HG03571 (cell line): ENCODE results near the gene BCOR.

Experiments
- ATAC-seq: cut with Tn5 transposase; IDR thresholded peaks from one replicate; pipeline ENCODE4 v1.9.1; 2021; ENCODE audit not compliant: unreplicated experiment

The BCOR gene

DNA sequence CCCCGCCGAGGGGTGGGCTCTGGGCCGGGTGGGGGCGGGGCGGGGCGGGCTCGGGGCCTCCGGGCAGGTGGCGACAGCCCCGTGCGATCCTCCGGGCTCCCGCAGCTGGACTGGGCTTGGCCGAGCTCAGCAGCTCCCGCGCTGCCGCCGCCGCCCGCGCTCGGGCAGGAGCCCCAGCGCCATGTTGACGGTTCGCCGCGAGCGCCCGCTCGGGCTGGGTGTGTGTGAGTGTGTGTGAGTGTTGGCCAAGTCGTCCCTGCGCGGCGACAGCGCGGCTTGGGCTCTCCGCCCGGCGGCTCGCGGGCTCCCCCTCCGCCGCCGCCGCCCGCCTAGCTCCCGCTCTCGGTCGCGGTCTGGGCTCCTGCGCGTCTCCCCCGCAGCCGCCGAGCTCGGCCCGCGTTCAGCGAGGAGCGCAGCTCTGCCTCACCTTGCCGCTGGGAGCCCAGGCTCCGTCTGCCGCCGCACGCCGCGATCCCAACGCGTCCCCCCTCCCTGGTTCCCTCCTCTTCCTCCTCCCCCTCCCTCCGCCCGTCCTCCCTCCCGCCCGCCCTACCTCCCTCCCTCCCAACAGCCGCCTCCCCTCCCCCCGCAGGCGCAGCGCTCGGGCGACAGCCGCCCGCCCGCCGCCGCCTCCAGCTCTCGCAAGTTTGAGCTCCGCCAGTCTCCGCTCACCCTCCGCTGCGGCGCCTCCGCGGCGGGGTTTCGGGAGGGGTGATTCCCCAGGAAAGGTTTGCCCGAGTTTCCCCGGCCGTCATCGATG is at the start of gene BCOR:
Gene BCOR, minus strand, starts transcription at position 455 of the 760 bp plus-strand sequence. CDS start 20,029 bp downstream, outside the sequence.
- no peak for ATAC-seq

DNA sequence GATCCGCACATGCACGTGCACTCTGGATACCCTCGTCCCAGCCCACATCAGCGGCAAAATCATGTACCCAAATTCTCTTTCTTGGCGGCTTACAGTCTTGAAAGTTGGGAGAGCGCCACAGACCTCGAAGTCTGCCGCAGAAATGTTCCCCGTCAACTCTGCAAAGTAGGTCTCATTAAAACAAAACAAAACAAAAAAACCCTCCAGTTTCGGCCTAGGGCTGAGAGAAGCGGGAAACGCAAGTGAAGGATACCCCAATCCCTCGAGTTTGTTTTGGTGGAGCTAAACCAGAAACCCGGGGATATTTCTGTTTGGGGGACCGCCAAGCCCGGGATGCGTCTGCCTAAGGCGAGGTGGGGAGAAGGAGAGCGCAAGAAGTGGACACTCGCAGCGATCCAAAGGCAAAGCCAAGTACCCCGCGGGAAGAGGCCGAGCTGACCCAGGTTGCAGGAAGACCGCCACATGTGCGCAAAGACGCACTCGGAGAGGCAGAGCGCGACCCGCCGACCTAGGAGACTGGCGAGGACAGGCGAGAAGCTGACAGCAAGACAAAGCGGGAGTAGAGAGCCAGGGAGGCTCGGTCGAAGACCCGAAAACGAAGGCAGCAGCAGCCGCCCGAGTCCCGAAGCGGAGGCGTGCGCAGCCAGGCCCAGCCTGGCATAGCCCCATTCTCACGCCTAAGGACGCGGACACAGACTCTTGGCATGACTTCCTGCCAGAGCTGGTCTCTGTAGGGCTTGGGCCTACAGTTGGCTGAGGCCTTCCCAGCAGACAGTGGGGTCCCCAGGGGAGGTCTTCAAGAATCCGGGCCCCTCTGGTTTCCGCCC is 49.6 kb upstream of the BCOR start:
- no peak for ATAC-seq

DNA sequence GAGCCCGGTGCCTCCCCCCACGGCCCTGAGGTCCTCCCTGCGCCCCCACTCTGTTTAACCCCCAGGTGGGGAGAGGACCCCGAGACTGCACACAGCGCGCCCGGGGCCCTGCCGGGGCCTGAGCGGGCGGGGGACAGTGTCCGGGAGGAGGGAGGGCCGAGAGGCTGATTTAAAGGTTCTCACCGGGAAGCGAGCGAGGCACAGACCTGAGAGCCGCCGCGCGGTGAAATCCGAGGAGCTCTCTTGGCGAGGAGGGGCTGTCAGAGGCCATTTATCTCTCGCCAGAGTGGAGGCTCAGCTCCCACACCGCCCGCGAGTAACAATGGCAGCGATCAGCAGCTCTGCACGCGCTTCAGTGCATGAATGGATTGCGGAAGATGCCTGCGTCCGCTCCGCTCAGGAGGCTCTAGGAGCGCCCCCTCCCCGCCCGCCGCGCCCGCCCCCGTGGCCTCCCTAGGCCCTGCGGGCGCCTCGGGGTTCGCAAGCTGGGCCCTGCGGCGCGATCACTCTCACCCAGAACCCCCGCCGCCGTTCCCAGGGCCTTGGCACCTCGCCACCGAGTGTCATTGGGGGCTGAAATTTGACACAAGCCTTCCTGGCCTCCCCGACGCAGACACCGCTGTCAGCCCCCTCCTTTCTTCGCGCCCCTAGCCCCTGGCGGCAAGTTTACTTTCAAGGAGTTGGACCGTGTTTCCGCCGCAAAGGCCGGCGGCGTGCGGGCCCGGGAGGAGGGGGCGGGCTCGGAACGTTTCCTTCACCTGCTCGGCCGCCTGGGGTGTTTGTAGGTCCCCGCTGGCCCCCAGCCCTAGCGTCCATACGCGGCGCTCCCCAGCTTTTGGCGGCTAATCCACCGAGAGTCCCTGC is 48.7 kb upstream of the BCOR start:
- no peak for ATAC-seq

DNA sequence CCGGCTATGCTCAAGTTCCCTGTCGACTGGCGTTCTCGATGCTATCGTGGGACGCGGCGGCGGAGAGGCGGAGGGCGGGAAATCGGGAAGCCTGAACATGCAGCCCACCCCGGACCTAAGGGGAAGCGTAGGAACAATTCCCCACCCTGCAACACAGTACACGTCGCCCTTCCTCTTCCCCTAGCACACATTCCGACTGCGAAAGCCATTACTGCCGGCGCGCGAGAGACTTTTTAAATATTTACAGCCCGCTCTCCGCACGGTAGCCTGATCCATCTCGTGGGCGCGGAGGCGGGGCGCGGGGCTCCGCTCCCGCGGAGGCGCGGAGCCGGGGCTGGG is 48.1 kb upstream of the BCOR start:
- no peak for ATAC-seq

DNA sequence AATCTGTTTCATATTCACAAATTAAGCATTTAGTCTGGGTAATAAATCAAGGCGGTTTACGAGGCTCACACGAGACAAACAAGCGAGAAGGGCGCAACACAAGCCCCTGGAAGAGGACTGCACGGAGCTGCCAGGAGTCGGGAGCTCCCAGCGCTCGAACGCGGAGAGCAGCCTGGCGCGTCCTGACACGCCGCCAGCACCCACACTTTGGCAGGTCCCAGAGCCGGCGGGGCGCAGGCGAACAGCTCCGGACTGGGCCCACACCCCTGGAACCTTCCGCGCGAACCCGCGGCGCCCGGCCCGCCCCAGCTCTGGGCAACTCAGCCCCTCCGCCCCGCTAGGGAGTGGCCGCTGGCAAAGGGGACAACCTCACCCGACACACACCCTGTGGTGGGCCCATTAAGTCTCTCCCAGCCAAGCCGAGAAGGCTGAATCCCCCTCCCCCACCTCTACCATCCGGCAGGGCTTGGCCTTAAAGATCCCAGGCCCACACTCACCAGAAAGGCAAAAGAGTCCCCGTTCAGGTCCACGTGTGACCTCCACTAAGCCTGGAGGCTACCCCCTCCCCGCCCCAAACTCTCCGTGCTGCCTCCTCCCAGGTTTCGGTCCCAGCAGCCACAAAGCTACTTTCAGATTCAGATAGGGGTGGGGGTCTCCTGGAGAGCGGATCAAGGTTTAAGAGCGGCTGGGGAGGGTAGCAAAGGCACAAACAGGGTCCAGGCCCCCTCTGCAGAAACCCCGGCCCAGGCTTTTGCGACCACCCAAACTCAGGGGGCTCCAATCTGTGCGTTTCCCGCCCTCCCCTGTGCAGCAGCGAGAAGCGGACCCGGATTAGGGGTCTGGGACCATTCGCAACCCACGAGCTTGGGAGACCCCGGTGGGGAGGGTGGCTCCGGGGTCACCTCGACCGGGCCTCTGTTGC is 47.5 kb upstream of the BCOR start:
- no peak for ATAC-seq

DNA sequence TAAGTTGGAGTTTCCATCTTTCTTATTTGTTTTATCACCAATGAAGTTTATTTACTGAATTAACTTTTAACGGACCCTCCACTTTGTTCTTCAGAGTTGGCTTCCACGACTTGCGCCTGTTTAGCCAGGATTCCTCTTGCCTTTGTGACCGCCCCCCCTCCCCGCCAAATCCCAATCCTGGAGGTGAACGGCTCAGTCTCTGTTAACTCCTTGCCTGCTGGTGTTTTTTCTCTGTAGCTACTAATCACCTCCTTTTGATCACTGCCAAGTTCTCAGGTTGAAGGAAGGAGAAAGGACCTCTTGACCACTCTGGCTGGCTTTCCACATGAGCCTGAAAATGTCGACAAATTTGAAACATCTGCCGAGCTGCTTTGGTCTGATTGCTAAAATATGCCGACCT is 46.8 kb upstream of the BCOR start:
- no peak for ATAC-seq

DNA sequence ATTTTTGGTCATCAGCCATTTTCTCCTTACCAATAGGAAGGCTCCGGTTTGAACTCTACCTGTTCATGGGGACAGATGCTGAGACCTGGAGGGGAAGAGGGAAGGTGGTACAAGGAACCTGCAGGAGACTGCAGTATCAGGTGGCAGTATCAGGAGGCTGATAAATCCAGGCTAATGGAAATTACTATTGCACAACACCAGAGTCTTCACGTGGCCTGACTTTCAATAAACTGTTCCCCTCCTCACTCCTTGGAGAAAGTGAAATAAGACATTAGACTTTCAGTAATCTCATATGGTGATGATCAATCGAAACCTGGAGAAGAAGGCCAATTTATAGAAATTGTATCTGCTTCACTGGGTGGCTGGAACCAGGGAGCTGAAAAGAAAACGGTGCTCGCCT is 46.2 kb upstream of the BCOR start:
- no peak for ATAC-seq

DNA sequence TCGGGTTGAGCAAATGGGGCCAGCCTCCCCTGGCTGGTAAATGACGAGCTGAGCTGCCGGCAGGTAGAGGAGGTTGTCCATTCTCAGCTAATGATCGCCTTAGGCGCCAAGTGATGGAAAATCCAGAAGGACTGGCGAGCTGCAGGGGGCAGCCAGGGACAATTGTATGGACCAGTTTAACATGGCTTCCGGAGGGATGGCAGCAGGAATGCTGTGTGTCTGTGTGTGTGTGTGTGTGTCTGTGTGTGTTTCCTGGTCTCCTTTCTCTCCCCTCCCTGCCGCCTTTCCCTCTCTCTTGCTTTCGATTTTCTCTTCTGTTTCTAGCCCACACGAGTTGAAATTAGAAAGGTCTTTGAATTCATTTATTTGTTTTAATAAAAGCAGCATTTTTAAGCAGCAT is 45.2 kb upstream of the BCOR start:
- no peak for ATAC-seq

DNA sequence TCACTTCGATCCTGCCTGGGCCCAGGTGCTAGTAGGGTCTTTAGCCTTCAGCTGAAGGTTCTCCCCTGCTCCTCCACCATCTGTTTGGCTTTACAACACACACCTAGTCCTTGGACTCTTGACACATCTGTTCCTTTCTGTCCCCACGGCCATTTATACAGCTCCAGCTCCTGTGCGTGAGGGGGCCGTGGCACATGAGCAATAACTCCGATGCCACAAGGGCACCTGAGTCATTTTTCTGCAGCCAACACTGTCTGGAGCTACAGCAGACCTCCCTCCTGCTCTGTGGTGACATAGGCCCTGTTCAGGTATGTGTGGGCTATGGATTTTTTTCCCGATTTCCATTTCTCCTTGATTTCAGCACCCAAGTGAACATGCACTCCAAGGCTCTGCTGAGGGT is 44.7 kb upstream of the BCOR start:
- ATAC-seq: no peak

DNA sequence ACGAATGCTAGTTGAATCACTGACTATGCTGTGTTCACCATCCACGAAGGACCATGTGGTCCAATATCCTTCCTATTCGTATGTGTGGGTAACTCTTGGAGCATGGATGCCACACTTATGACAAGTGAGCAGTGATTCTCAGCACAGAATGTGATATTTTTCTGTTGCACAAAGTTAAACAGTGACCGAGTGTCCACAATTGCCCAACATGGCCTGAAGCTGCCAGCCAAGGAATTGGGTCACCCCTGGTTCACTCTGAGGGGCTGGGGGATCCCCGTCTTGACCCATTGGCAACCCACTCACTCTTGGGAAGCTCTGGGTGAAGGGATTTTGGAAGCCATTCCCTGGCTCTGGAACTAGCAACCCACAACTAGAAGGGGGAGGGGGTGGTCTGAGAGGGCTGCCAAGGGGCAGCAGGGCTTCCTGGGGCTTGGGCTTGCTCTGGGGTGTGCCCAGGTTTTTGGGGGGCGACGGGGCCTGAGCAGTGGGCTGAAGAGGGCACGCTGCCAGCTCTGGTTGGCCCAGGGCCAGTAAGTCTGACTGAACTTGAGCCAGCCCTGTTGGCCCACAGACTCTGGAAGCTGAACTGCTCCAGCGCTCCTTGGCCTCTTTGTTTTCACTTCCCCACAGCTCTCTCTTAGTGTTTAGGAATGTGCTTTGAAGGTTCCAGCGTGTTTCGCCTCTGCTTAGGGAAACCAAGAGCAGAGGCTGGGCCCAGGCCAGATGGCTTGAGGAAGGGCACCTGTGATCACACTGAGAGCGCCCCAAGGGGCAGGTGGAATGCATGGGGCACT is 43.1 kb upstream of the BCOR start:
- ATAC-seq: no peak

DNA sequence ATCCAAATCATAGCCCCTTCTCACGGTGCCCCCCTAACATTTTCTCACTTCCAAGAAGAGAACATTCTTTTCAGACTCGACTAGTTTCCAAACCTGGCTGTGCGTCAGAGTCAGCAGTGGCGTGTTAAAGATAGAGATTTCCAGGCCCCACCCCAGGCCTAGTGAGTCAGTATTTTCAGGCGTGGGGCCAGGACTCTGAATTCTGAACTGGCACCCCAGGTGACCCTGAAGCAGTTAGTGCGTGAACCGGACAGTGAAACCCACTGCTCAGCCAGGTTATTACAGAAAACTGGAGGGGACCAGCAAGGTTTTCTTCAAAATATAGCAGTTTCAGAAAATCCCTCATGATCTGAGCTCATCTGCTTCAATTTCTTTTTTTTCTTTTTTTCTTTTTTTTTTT is 35.0 kb upstream of the BCOR start:
- no peak for ATAC-seq

DNA sequence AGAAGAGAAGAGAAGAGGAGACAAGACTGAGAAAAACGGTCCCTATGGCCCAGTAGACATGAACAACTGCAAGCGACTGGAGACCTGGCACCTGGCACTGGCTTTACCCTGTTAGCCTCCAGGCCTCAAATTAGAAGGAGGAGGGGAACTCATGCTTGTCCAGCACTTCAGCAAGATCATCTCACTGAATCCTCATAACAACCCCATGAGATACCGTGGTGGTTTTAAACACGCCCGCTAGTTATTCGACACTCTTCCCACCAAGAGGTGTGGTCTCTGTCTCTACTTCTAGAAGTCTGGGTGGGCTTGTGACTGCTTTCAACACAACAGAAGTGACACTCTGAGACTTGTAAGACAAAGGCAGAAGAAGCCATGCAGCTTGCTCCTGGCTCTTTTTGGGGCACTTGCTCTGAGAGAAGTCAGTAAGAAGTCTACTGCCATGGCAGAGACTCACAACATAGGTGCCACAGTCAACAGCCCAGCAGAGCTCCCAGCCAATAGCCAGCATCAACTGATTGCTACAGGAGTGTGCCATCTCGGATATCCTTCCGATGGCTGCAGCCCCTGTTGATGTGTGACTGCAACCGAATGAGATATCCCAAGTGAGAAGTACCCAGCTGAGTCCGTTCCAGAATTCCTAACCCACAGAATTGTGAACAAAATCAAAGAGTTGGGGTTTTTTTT is 34.0 kb upstream of the BCOR start:
- no peak for ATAC-seq

DNA sequence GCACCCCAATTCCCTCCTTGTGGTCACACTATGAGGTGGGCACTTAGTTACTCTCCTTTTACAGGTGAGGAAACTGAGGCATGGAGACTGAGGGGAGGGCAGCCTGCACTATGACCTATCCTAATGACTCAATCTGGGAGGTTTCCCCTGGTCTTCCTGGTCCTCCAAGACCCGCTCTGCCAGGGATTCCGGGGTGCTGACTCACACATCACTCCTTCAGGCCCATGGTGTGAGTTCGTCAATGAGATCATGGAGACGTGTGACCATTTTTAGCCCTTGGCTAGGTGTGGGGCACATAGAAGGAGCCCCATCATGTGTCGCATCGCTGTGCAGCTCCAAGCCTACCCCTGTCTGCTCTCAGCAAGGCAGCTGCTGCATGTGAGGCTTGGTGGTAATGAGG is 32.4 kb upstream of the BCOR start:
- ATAC-seq: no peak

DNA sequence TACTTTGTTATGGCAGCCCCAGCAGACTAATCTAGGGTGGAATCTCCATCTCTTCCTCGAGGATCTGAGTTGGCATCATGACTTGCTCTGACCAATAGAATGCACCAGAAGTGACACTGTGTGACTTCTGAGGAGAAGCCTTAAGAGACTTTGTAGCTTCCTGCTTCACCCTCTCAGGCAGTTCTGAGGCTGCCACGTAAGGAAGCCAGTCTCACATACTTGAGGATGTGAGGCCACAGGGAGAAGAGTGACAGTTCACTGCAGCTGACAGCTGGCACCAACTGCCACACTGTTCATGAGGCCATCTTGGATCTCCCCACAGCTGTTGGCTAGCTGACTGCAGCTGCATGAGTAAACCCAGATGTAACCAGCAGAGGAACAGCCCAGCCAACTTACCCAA is 29.3 kb upstream of the BCOR start:
- ATAC-seq: no peak

DNA sequence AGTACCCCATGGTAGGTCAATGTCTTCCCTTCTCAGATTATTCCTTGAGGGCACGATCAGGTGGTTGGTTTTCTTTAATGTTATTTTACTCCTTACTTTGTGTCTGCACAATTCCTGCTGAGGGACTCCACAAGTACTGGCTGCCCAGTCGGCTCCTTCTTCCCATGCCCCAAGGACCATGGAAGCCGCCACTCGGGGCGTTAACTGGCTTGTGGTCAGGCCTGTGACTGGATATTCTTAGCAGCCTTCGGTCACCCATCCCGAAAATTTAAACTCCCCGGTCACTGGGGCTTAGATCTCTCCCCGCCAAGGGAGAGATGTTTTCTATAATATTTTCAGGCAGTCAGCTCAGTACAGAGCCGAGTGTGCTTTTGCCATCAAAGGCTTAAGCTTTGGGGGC is 24.7 kb upstream of the BCOR start:
- ATAC-seq: no peak

DNA sequence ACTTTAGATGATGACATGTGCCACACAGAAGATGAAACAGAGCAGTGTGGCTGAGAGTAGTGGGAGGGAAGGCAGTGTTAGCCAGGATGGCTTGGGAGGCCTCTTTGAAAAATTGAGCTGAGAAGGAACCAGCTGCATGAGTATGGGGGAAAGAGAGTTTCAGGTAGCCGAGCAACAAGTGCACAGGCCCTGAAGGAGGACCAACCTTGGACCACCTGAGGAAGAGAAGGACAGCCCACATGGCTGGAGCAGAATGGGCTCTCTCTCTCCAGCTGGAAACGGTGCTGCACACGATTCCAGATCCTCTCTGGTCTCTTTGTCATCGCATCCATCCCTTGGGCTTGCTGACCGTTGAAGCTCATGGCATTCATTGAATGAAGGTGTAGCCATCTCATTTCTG is 23.9 kb upstream of the BCOR start:
- ATAC-seq: no peak

DNA sequence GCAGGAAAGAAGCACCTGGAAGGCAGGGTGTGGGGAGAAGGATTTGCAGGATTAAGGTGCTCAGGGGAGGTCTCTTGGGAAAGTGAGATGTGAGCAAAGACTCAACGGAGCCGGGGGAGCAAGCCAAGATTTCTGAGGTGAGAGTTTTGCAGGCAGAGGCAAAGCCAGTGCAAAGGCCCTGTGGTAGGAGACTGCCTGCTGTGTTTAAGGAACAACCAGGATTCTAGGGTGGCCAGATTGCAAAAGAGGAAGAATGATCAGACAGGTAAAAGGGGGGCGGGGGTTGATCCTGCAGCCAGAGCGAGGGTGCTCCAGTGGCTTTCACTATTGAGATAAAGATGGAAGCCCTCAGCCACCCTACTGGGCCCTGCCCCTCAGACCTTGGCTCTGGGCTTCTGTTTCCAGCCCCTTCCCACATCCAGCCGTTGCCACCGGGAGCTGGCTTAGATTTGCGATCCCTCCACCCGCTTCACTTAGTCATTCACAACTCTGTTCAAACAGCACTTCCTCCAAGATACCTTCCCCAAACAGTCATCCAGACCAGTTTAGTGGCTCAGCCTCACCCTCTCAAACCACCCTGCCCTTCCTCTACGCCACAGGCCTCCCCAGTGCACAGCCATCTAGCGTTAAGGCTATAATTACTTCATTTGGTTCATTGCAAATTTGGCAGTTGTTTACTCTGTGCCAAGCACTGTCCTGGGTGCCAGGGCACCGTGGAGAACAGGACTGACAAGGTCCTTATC is 23.3 kb upstream of the BCOR start:
- no peak for ATAC-seq

DNA sequence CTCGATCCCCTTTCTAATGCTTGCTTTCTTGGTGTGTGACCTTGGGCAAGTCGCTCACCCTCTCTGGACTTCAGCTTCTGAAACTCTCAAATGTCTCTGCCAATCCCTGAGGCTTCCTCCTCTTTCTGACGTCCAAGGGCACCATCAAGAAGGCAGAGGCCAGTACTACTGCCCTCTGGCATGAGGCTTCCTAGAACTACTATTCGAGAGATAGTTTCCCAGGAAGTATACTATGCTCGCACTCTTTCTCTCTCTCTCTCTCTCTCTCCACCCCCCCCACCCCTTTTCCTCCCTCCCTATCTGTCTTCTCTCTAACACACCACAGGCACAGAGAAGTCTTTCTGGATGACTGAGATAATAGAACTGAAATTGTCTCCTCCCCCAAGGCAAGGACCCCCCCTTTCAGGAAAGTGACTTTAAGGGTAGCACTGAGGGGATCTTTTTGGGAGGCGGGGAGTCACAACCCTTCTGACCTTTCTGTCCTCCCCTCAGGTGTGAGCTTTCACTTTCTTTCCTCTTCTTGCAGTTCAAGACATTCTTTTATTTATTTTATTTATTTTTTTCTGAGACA is 20.0 kb upstream of the BCOR start:
- ATAC-seq: no peak
